ENCODE data around the gene LPAR1. TPM values are rescaled to one million over a fixed set of nuclear protein-coding genes. Genes with fewer than 3 reads are reported as not detected.

Gene LPAR1
- total and polyA plus RNA-seq, 2 of the 8 experiments (the other 6 are each of a cell fraction or from before 2014, with no cell fraction given): 3.4 to 5.1 TPM

DNA sequence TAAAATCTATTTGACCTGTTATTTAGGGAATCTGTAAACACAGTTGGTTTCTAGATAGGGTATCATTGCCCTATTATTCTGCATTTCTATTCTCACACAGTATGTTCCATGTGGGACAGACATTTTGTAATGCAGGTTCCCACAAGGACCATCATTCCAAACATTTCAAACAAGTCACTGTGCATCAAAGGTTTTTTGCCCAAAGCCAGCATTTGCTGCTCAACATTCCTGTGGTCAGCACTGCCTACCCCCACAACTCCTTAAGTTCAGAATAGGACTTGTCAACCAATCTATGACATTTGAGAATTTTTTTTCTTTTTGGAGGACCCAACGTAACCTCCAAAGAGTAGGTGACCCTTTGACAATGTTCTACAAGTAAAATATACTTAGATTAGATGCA is 95.7 kb downstream of the LPAR1 start (continued):
- TF ChIP-seq SIRT6 (IDR thresholded peaks at IDR 0.05; ENCODE audit: low read length): no peak
